Inferior parietal cortex (tissue), 1 donor: ENCODE results near the gene AGAP1.

Source experiments
- DNase-seq: peaks from one replicate; pipeline ENCODE4 v3.0.0-alpha.2; 2016; ENCODE audit errors: extremely low spot score

The AGAP1 gene

GRCh38 chr2:235493775-235494715 lies at the start of gene AGAP1:
TSS of gene AGAP1 (plus strand) at chr2:235494043.
- DNase-seq, result peak; percentile 84

GRCh38 chr2:235444101-235444597 lies 49.7 kb upstream of the AGAP1 start:
- no peak for DNase-seq

GRCh38 chr2:235445116-235445515 lies 48.7 kb upstream of the AGAP1 start:
- no peak for DNase-seq

- DNase-seq, result no peak
These were observed 47.8 kb upstream of the AGAP1 start for GRCh38 chr2:235446082-235446481.

- no peak for DNase-seq
These were observed 46.6 kb upstream of the AGAP1 start for GRCh38 chr2:235447210-235447609.

GRCh38 chr2:235449568-235449967 lies 44.3 kb upstream of the AGAP1 start:
- DNase-seq, result no peak

GRCh38 chr2:235453605-235454151 lies 40.2 kb upstream of the AGAP1 start:
- DNase-seq, result no peak

- no peak for DNase-seq
These were observed 35.0 kb upstream of the AGAP1 start for GRCh38 chr2:235458839-235459273.

- no peak for DNase-seq
These were observed 33.2 kb upstream of the AGAP1 start for GRCh38 chr2:235460548-235461047.

GRCh38 chr2:235461763-235462414 lies 32.0 kb upstream of the AGAP1 start:
- DNase-seq, result no peak

GRCh38 chr2:235462415-235462790 lies 31.4 kb upstream of the AGAP1 start:
- peak; percentile 19 for DNase-seq

GRCh38 chr2:235463893-235464292 lies 29.9 kb upstream of the AGAP1 start:
- no peak for DNase-seq

- no peak for DNase-seq
These were observed 26.3 kb upstream of the AGAP1 start for GRCh38 chr2:235467588-235467987.

- peak; percentile 64 for DNase-seq
These were observed 24.7 kb upstream of the AGAP1 start for GRCh38 chr2:235468978-235469655.

GRCh38 chr2:235471186-235471747 lies 22.6 kb upstream of the AGAP1 start:
- no peak for DNase-seq

GRCh38 chr2:235472443-235472842 lies 21.4 kb upstream of the AGAP1 start:
- no peak for DNase-seq

GRCh38 chr2:235478609-235479008 lies 15.2 kb upstream of the AGAP1 start:
- no peak for DNase-seq

- no peak for DNase-seq
These were observed 14.2 kb upstream of the AGAP1 start for GRCh38 chr2:235479604-235480003.

- no peak for DNase-seq
These were observed 13.2 kb upstream of the AGAP1 start for GRCh38 chr2:235480614-235481013.

- DNase-seq, result no peak
These were observed 10.5 kb upstream of the AGAP1 start for GRCh38 chr2:235483313-235483712.

GRCh38 chr2:235485362-235485761 lies 8.5 kb upstream of the AGAP1 start:
- DNase-seq, result no peak
